ENCODE data around the gene OR2V2. TPM values are rescaled to one million over a fixed set of nuclear protein-coding genes. Genes with fewer than 3 reads are reported as not detected.

OR2V2 gene
- total RNA-seq, 1 donor from 2014 or later = not detected

DNA sequence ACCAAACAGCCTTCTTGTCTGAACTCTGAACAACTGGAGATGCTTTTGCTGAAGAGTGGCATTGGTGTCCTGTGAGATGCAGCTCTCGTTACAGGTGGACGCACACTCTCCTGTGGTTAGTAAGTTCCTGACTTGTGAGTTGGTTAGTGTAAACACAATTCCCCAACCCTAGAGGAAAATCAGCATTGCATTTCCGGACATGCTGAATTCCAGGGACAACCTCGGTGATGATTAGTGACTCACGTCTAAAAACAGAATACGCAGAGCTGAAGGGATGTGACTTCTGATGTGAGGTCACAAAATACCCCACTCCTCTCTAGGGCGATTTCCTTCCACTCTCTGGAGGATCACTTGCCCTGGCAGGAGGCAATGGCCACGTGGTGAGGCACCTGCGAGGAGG is 5.0 kb downstream of the OR2V2 start:
- Mint-ChIP-seq H3K4me1 (ENCODE audit: unreplicated experiment) (peaks cover 2% of the 10 kb centered on the region), H3K27me3 (ENCODE audit: unreplicated experiment) (peaks cover 6% of the 10 kb centered on the region), H3K27ac (ENCODE audit: unreplicated experiment) (no peak overlapping the region), H3K9me3 (ENCODE audit: unreplicated experiment) (no peaks in the 10 kb centered on the region), H3K36me3 (ENCODE audit: low read depth, unreplicated experiment) (no peaks in the 10 kb centered on the region), H3K4me3 (ENCODE audit: unreplicated experiment) (no peak overlapping the region)
- TF ChIP-seq, protein P1, sequence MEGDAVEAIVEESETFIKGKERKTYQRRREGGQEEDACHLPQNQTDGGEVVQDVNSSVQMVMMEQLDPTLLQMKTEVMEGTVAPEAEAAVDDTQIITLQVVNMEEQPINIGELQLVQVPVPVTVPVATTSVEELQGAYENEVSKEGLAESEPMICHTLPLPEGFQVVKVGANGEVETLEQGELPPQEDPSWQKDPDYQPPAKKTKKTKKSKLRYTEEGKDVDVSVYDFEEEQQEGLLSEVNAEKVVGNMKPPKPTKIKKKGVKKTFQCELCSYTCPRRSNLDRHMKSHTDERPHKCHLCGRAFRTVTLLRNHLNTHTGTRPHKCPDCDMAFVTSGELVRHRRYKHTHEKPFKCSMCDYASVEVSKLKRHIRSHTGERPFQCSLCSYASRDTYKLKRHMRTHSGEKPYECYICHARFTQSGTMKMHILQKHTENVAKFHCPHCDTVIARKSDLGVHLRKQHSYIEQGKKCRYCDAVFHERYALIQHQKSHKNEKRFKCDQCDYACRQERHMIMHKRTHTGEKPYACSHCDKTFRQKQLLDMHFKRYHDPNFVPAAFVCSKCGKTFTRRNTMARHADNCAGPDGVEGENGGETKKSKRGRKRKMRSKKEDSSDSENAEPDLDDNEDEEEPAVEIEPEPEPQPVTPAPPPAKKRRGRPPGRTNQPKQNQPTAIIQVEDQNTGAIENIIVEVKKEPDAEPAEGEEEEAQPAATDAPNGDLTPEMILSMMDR (IDR thresholded peaks at IDR 0.05; ENCODE audit: unreplicated experiment) = no peak
- DNase-seq (ENCODE audit: low spot score) = no peak

GRCh38 chr5:181153814-181154213 is 6.4 kb downstream of the OR2V2 start:
- no peaks in the 10 kb centered on the region for H3K36me3 Mint-ChIP-seq (ENCODE audit: low read depth, unreplicated experiment)
- no peak overlapping the region for H3K4me3 Mint-ChIP-seq (ENCODE audit: unreplicated experiment)
- DNase-seq (ENCODE audit: low spot score) = no peak
- TF ChIP-seq, protein P1 (IDR thresholded peaks at IDR 0.05; ENCODE audit: unreplicated experiment) = no peak
- H3K9me3 Mint-ChIP-seq (ENCODE audit: unreplicated experiment) = no peaks in the 10 kb centered on the region
- H3K4me1 Mint-ChIP-seq (ENCODE audit: unreplicated experiment) = no peaks in the 10 kb centered on the region
- H3K27ac Mint-ChIP-seq (ENCODE audit: unreplicated experiment) = no peak overlapping the region
- peaks cover 5% of the 10 kb centered on the region for H3K27me3 Mint-ChIP-seq (ENCODE audit: unreplicated experiment)

DNA sequence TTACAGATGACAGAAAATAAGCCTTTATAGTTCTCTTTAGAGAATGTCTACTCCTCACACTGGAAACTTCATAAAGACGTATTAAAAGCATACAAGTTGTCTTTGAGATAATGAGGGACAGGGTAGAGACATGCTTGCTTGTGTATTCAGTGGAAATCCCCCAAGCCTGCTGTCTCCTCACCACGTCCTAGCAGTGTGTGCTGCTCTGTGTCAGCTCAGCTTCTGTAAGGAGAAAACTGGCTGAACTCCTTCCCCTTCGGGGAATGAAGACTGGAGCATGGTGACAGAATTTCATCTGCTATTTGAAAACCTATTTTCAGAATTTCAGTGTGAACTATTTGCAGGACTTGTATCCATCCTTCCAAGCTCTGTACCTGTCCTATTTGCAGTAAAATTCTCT is 9.4 kb downstream of the OR2V2 start:
- H3K27me3 Mint-ChIP-seq (ENCODE audit: unreplicated experiment) = peaks cover 5% of the 10 kb centered on the region
- peaks cover 3% of the 10 kb centered on the region for H3K4me1 Mint-ChIP-seq (ENCODE audit: unreplicated experiment)
- no peak overlapping the region for H3K4me3 Mint-ChIP-seq (ENCODE audit: unreplicated experiment)
- H3K9me3 Mint-ChIP-seq (ENCODE audit: unreplicated experiment) = no peaks in the 10 kb centered on the region
- no peak overlapping the region for H3K27ac Mint-ChIP-seq (ENCODE audit: unreplicated experiment)
- no peak for DNase-seq (ENCODE audit: low spot score)
- H3K36me3 Mint-ChIP-seq (ENCODE audit: low read depth, unreplicated experiment) = no peaks in the 10 kb centered on the region
- TF ChIP-seq, protein P1 (IDR thresholded peaks at IDR 0.05; ENCODE audit: unreplicated experiment) = no peak

GRCh38 chr5:181158869-181159268 is 11.5 kb downstream of the OR2V2 start:
- TF ChIP-seq, protein P1 (IDR thresholded peaks at IDR 0.05; ENCODE audit: unreplicated experiment) = no peak
- no peak overlapping the region for H3K4me3 Mint-ChIP-seq (ENCODE audit: unreplicated experiment)
- no peaks in the 10 kb centered on the region for H3K9me3 Mint-ChIP-seq (ENCODE audit: unreplicated experiment)
- H3K27ac Mint-ChIP-seq (ENCODE audit: unreplicated experiment) = peak overlapping the region; percentile 13
- H3K36me3 Mint-ChIP-seq (ENCODE audit: low read depth, unreplicated experiment) = no peaks in the 10 kb centered on the region
- no peak for DNase-seq (ENCODE audit: low spot score)
- H3K4me1 Mint-ChIP-seq (ENCODE audit: unreplicated experiment) = peaks cover 13% of the 10 kb centered on the region
- peaks cover 14% of the 10 kb centered on the region for H3K27me3 Mint-ChIP-seq (ENCODE audit: unreplicated experiment)

DNA sequence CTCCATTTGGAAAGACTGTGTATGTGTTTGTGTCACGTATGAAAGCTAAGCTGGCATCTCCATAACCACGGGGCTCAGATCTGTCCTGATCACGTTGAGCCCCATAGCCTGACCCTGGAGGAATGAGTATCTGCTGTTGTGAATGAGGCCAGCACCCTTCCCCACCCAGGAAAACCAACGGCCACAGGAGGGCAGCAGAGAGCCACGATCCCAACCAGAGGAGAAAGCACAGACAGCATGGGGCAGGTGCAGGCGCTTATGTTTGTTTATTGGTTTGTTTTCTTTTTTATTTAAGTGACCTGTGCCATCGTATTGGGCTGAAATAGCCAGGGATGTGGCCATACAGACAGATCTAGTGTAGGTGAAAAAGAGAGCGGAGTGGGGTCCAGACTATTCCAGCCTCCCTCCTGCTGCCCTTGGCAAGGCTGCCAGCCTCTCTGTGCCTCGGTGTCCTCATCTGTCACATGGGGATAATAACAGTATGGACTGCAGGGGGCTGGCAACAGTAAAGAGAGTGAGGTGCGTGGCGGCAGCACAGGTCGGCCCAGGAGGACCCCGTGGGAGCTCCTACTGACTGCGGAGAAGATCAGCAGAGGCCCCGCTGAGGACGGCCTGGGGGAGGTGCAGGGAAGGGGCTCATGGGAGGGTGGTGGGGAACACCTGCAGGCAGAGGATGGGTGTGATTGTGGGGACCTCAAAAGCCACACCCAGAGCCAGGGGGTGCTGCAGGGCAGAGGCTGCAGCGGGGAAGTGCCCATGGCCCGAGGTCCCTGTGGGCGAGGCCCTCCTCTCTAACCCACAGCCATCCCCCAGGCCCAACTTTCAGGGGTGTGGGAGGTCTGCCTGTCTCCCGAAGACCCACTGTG is 12.1 kb downstream of the OR2V2 start:
- Mint-ChIP-seq H3K27ac (ENCODE audit: unreplicated experiment) (no peak overlapping the region), H3K36me3 (ENCODE audit: low read depth, unreplicated experiment) (no peaks in the 10 kb centered on the region), H3K4me3 (ENCODE audit: unreplicated experiment) (no peak overlapping the region), H3K4me1 (ENCODE audit: unreplicated experiment) (peaks cover 14% of the 10 kb centered on the region), H3K27me3 (ENCODE audit: unreplicated experiment) (peaks cover 15% of the 10 kb centered on the region), H3K9me3 (ENCODE audit: unreplicated experiment) (no peaks in the 10 kb centered on the region)
- TF ChIP-seq, protein P1 (IDR thresholded peaks at IDR 0.05; ENCODE audit: unreplicated experiment) = peak; percentile 63
- peak; percentile 68 for DNase-seq (ENCODE audit: low spot score)

All from endothelial cell (in vitro differentiated cells).